ENCODE results near the gene CSNK1E. TPM values are rescaled to one million over a fixed set of nuclear protein-coding genes. Genes with fewer than 3 reads are reported as not detected.
"Not testable (repeated sequence)": the region's sequence is repeated elsewhere in the genome, so short reads cannot be mapped to it uniquely, and the experiment has no call there.

Gene CSNK1E
- total and polyA plus RNA-seq, 2 of the 4 experiments (the other 2 are of a cell fraction), result 116 to 276 TPM

GRCh38 chr22:38365829-38366228 is 48.6 kb upstream of the CSNK1E start:
- POLR2A ChIA-PET (ENCODE audit: unreplicated experiment), result not testable (repeated sequence)

GRCh38 chr22:38365174-38365573 is 47.9 kb upstream of the CSNK1E start:
- intact Hi-C loops (cut with micrococcal nuclease); H3K9ac ChIP-seq (ENCODE audit: low read depth, low read length); H3K4me2 ChIP-seq (ENCODE audit: low read depth, low read length); H2AK5ac ChIP-seq (ENCODE audit: low read depth, low read length); H3K9me1 ChIP-seq (ENCODE audit: insufficient read depth, low read length); dilution Hi-C loops (cut with HindIII; ENCODE audit: low sequenced_read_pairs, unreplicated experiment); H3K14ac ChIP-seq (replicated peaks; ENCODE audit: low read depth, low read length); H3K4me1 ChIP-seq (ENCODE audit: control insufficient read depth, insufficient read depth, low read length); H3K23ac ChIP-seq (ENCODE audit: low read depth, low read length); POLR2A ChIA-PET (ENCODE audit: unreplicated experiment); H3K36me3 ChIP-seq (ENCODE audit: control insufficient read depth, insufficient read depth, low read length); H3K4me3 ChIP-seq (ENCODE audit: insufficient read depth, low read depth, low read length); H2BK5ac ChIP-seq (ENCODE audit: low read depth, low read length, poor library complexity, severe bottlenecking); H2AK9ac ChIP-seq (replicated peaks; ENCODE audit: low read depth, low read length, poor library complexity); H3K27me3 ChIP-seq (ENCODE audit: control insufficient read depth, insufficient read depth, low read length); H3K4ac ChIP-seq (ENCODE audit: low read depth, low read length); H4K20me1 ChIP-seq (ENCODE audit: insufficient read depth, low read length); H2AFZ ChIP-seq (replicated peaks; ENCODE audit: low read length, poor library complexity); H3K79me1 ChIP-seq (ENCODE audit: low read depth in 1 of 2, low read length in 2 of 2); H2BK120ac ChIP-seq (ENCODE audit: low read depth, low read length); in situ Hi-C loops (cut with MboI; ENCODE audit: low sequenced_read_pairs); H4K8ac ChIP-seq (ENCODE audit: low read depth in 2 of 2, low read length in 2 of 2); H3K18ac ChIP-seq (ENCODE audit: low read depth, low read length); ATAC-seq (ENCODE audit: low read depth); CTCF ChIA-PET; DNase-seq; H4K5ac ChIP-seq (ENCODE audit: low read depth, low read length); BruUV-seq (replicated peaks); H2BK15ac ChIP-seq (ENCODE audit: low read depth, low read length); H3K9me3 ChIP-seq (ENCODE audit: control insufficient read depth, insufficient read depth, low read length); H3K56ac ChIP-seq (ENCODE audit: extremely low read depth, insufficient read depth, low read length); H4K91ac ChIP-seq (ENCODE audit: insufficient read depth, low read depth, low read length); H3K27ac ChIP-seq (ENCODE audit: insufficient read depth, low read length); H2BK20ac ChIP-seq (ENCODE audit: low read depth, low read length): not testable (repeated sequence)
- WGBS, 2 experiments (ENCODE audit: extremely low coverage in 2 of 2, insufficient read length in 1 of 2), result no CpG with 5 or more reads among the region's 3 CpGs

More at GRCh38 chr22:38365829-38366228, 48.6 kb upstream of the CSNK1E start:
- dilution Hi-C loops (cut with HindIII; ENCODE audit: low sequenced_read_pairs, unreplicated experiment); in situ Hi-C loops (cut with MboI; ENCODE audit: low sequenced_read_pairs); H3K4ac ChIP-seq (ENCODE audit: low read depth, low read length); BruUV-seq (replicated peaks); H3K27ac ChIP-seq (ENCODE audit: insufficient read depth, low read length); H3K9me1 ChIP-seq (ENCODE audit: insufficient read depth, low read length); CTCF ChIA-PET; H3K4me1 ChIP-seq (ENCODE audit: control insufficient read depth, insufficient read depth, low read length); H2AK5ac ChIP-seq (ENCODE audit: low read depth, low read length); H3K36me3 ChIP-seq (ENCODE audit: control insufficient read depth, insufficient read depth, low read length); H4K8ac ChIP-seq (ENCODE audit: low read depth in 2 of 2, low read length in 2 of 2); H2AFZ ChIP-seq (replicated peaks; ENCODE audit: low read length, poor library complexity); H2BK120ac ChIP-seq (ENCODE audit: low read depth, low read length); H3K9ac ChIP-seq (ENCODE audit: low read depth, low read length); H3K56ac ChIP-seq (ENCODE audit: extremely low read depth, insufficient read depth, low read length); H3K9me3 ChIP-seq (ENCODE audit: control insufficient read depth, insufficient read depth, low read length); intact Hi-C loops (cut with micrococcal nuclease); H4K91ac ChIP-seq (ENCODE audit: insufficient read depth, low read depth, low read length); H2BK15ac ChIP-seq (ENCODE audit: low read depth, low read length); H3K14ac ChIP-seq (replicated peaks; ENCODE audit: low read depth, low read length); H2BK5ac ChIP-seq (ENCODE audit: low read depth, low read length, poor library complexity, severe bottlenecking); H3K4me2 ChIP-seq (ENCODE audit: low read depth, low read length); H3K27me3 ChIP-seq (ENCODE audit: control insufficient read depth, insufficient read depth, low read length); H3K79me1 ChIP-seq (ENCODE audit: low read depth in 1 of 2, low read length in 2 of 2); H4K5ac ChIP-seq (ENCODE audit: low read depth, low read length); H3K4me3 ChIP-seq (ENCODE audit: insufficient read depth, low read depth, low read length); H2BK20ac ChIP-seq (ENCODE audit: low read depth, low read length); ATAC-seq (ENCODE audit: low read depth); H3K18ac ChIP-seq (ENCODE audit: low read depth, low read length); H2AK9ac ChIP-seq (replicated peaks; ENCODE audit: low read depth, low read length, poor library complexity); DNase-seq; H3K23ac ChIP-seq (ENCODE audit: low read depth, low read length); H4K20me1 ChIP-seq (ENCODE audit: insufficient read depth, low read length): not testable (repeated sequence)
- WGBS, 2 experiments (ENCODE audit: extremely low coverage in 2 of 2, insufficient read length in 1 of 2), result no CpG with 5 or more reads among the region's 3 CpGs

All from IMR-90 (cell line).